Renal cortical epithelial cell (primary cell): Measurements from ENCODE around the gene PTRHD1. TPM values are rescaled to one million over a fixed set of nuclear protein-coding genes. Genes with fewer than 3 reads are reported as not detected.

Experiments used
- DNase-seq: peaks from one replicate; pipeline ENCODE4 v3.0.0-alpha.2; 2011; ENCODE audit warnings: low read depth
- total RNA-seq: library from RNA; depleted of rRNA; stranded (reverse); fragments of >200 nt; gene quantifications from 2 replicates; pipeline ENCODE4 v1.2.3, GENCODE V29; 2014

The PTRHD1 gene
- total RNA-seq, 1 donor from 2014 or later = 17.6 TPM

GRCh38 chr2:24756789-24757188 is 36.4 kb downstream of the PTRHD1 start:
- DNase-seq = no peak

- no peak for DNase-seq
These were observed 38.0 kb downstream of the PTRHD1 start for GRCh38 chr2:24754985-24755705.

- no peak for DNase-seq
These were observed 44.0 kb downstream of the PTRHD1 start for GRCh38 chr2:24749069-24749691.

GRCh38 chr2:24747299-24747698 is 45.9 kb downstream of the PTRHD1 start:
- no peak for DNase-seq

DNA sequence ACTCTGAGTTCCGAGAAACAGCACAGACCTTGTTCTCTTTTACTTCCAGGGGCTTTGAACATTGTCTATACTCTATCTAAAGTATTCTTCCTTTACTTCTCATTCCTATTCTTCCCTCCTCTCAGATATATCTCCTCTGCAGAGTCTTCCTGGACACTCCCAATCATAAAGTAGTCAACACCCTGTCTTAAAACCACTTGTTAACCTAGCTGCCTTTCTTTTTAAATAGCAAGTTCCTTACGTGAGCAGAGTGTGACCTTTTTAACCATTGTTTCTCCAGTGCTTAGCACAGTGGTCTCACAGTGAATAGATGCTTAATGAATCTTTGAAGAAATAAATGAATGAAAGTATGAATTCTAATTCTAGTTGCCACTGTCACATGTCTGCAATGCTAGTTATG is 47.4 kb downstream of the PTRHD1 start:
- no peak for DNase-seq

DNA sequence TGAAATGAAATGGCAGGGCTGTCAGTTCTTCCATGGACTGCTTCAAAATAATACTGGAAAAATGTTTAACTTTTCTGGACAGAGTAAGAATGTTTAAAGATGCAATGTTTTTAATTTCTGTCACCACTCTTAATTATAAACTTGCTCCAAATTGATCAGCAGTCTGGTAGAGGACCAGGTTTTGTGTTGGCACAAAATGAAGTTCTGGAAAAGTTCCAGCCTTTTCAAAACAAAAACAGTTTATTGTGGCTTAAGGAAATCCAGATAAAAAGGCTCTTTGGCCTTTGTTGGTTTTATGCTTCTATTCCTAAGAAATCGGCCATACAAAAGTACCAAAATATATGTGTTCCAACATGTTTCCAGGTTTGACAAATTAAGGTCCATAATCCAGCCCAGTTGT is 48.8 kb downstream of the PTRHD1 start:
- no peak for DNase-seq

DNA sequence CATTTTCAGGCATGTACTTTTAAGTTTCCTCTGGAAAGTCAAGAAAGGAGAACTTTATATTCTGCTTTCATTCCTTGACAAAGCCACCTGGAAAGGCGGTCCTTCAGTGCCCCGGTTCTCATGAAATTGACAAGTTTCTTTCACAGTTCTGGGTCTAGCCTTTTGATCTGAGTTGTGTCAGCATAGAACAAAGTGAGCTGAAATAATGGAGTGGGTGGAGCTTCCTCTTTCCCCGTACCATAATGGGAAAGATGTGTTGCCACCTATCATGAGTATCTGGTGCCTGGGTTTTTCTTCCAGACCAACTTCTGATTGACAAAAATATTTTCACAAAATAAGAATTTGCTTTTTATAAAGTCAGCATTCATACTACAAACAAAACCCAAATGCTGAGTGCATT is 49.3 kb downstream of the PTRHD1 start:
- no peak for DNase-seq

- no peak for DNase-seq
These were observed 50.5 kb downstream of the PTRHD1 start for GRCh38 chr2:24742730-24743129.

- no peak for DNase-seq
These were observed 53.0 kb downstream of the PTRHD1 start for GRCh38 chr2:24740142-24740541.

Other genes with a start within 250 kb of the PTRHD1 start
- gene CENPO, start within 50 bp of the PTRHD1 start, total RNA-seq = 7.8 and 11.2 TPM in 2 replicates
- gene ADCY3, start 126.8 kb upstream of the PTRHD1 start, total RNA-seq = 9.2 and 16.5 TPM in 2 replicates
- 3.1 and 10.5 TPM in 2 replicates for gene DNAJC27, start 178.6 kb upstream of the PTRHD1 start, total RNA-seq
- gene EFR3B, start 248.7 kb upstream of the PTRHD1 start, total RNA-seq = 0.35 and 0.40 TPM in 2 replicates